Trophoblast cell (in vitro differentiated cells and primary cell): ENCODE data around the gene EVPL.

Experiments used
- DNase-seq, 2 donors: peaks; one replicate each; pipeline ENCODE4 v3.0.0-alpha.2; 2016
- H2AFZ ChIP-seq: 2 replicates; pipeline ENCODE4 v1.6.1; 2013; ENCODE audit warnings: low read length, moderate library complexity, mild to moderate bottlenecking; ENCODE audit not compliant: insufficient read depth, poor library complexity
- H2AK5ac ChIP-seq: 2 replicates; pipeline ENCODE4 v1.6.1; 2013; ENCODE audit warnings: mild to moderate bottlenecking, low read length
- H2BK120ac ChIP-seq: 2 replicates; pipeline ENCODE4 v1.6.1; 2013; ENCODE audit warnings: low read length, mild to moderate bottlenecking, moderate library complexity; ENCODE audit not compliant: insufficient read depth, poor library complexity
- H2BK12ac ChIP-seq: 2 replicates; pipeline ENCODE4 v1.6.1; 2013; ENCODE audit warnings: mild to moderate bottlenecking, low read length, moderate library complexity
- H2BK5ac ChIP-seq: 2 replicates; pipeline ENCODE4 v1.6.1; 2013; ENCODE audit warnings: low read length, low read depth, moderate library complexity, mild to moderate bottlenecking; ENCODE audit not compliant: poor library complexity
- H3K14ac ChIP-seq: 2 replicates; pipeline ENCODE4 v1.6.1; 2013; ENCODE audit warnings: mild to moderate bottlenecking, low read length
- H3K18ac ChIP-seq: 2 replicates; pipeline ENCODE4 v1.6.1; 2013; ENCODE audit warnings: mild to moderate bottlenecking, low read length
- H3K23ac ChIP-seq: 2 replicates; pipeline ENCODE4 v1.6.1; 2013; ENCODE audit warnings: low read length
- H3K27ac ChIP-seq: 2 replicates; pipeline ENCODE4 v1.5.1; 2013; ENCODE audit warnings: low read depth, mild to moderate bottlenecking, inconsistent platforms, low read length, moderate library complexity
- H3K27me3 ChIP-seq: 2 replicates; pipeline ENCODE4 v1.6.1; 2013; ENCODE audit warnings: inconsistent platforms, mild to moderate bottlenecking, low read length, moderate library complexity; ENCODE audit not compliant: insufficient read depth
- H3K36me3 ChIP-seq, 2 experiments: 1 replicate in 1 of 2; 2 replicates in 1 of 2; pipeline ENCODE4 v1.6.1; 2013; ENCODE audit warnings: low read length in 2 of 2, mild to moderate bottlenecking in 2 of 2, moderate library complexity in 1 of 2; ENCODE audit not compliant: insufficient read depth in 2 of 2, control insufficient read depth in 1 of 2
- H3K4ac ChIP-seq: 2 replicates; pipeline ENCODE4 v1.6.1; 2013; ENCODE audit warnings: low read depth, mild to moderate bottlenecking, low read length, moderate library complexity
- H3K4me1 ChIP-seq, 2 experiments: 1 replicate in 1 of 2; 2 replicates in 1 of 2; pipeline ENCODE4 v1.6.1; 2013; ENCODE audit warnings: low read length in 2 of 2, mild to moderate bottlenecking in 2 of 2, moderate library complexity in 1 of 2; ENCODE audit not compliant: insufficient read depth in 2 of 2, control insufficient read depth in 1 of 2
- H3K4me2 ChIP-seq: 2 replicates; pipeline ENCODE4 v1.6.1; 2013; ENCODE audit warnings: inconsistent platforms, mild to moderate bottlenecking, low read length, moderate library complexity
- H3K4me3 ChIP-seq: 2 replicates; pipeline ENCODE4 v1.5.1; 2013; ENCODE audit warnings: mild to moderate bottlenecking, low read depth, low read length, inconsistent platforms
- H3K79me1 ChIP-seq: one replicate; pipeline ENCODE4 v1.6.1; 2013; ENCODE audit warnings: low read length
- H3K79me2 ChIP-seq: 2 replicates; pipeline ENCODE4 v1.6.1; 2013; ENCODE audit warnings: low read length, mild to moderate bottlenecking; ENCODE audit not compliant: control insufficient read depth, insufficient read depth, poor library complexity
- H3K9ac ChIP-seq: 2 replicates; pipeline ENCODE4 v1.6.1; 2013; ENCODE audit warnings: mild to moderate bottlenecking, low read length
- H3K9me3 ChIP-seq: 2 replicates; pipeline ENCODE4 v1.6.1; 2013; ENCODE audit warnings: low read depth, mild to moderate bottlenecking, control low read depth, inconsistent platforms, low read length; ENCODE audit not compliant: insufficient read depth
- H4K12ac ChIP-seq: 2 replicates; pipeline ENCODE4 v1.6.1; 2013; ENCODE audit warnings: low read depth, mild to moderate bottlenecking, low read length, moderate library complexity
- H4K8ac ChIP-seq: 2 replicates; pipeline ENCODE4 v1.6.1; 2013; ENCODE audit warnings: low read depth, mild to moderate bottlenecking, low read length, moderate library complexity
- H4K91ac ChIP-seq: one replicate; pipeline ENCODE4 v1.6.1; 2013; ENCODE audit warnings: low read depth, mild to moderate bottlenecking, low read length, moderate library complexity
- WGBS: extraction: QIAGEN DNeasy Blood & Tissue Kit; methylation state at CpG from one replicate; pipeline ENCODE4 v1.1.7; 2013; ENCODE audit warnings: missing lambda C conversion rate; ENCODE audit not compliant: insufficient read length, insufficient coverage; ENCODE audit errors: extremely low coverage; 5-methylcytosine and 5-hydroxymethylcytosine counted together

The EVPL gene

GRCh38 chr17:76051561-76051960 is 24.5 kb upstream of the EVPL start:
- no peak overlapping the region for H4K12ac ChIP-seq
- no peak overlapping the region for H3K4ac ChIP-seq
- no peak overlapping the region for H3K4me2 ChIP-seq
- H3K79me2 ChIP-seq: no peaks in the 10 kb centered on the region
- H3K18ac ChIP-seq: no peak overlapping the region
- H3K79me1 ChIP-seq: peaks cover 2% of the 10 kb centered on the region
- peaks cover 3 to 11% of the 10 kb centered on the region in 2 experiments for H3K4me1 ChIP-seq
- H2AFZ ChIP-seq: no peak overlapping the region
- H3K23ac ChIP-seq: no peak overlapping the region
- H3K4me3 ChIP-seq: no peak overlapping the region
- no peak overlapping the region for H3K9ac ChIP-seq
- no peaks in the 10 kb centered on the region for H3K27me3 ChIP-seq
- H2BK5ac ChIP-seq: no peak overlapping the region
- DNase-seq: no peak
- peaks cover 42 to 54% of the 10 kb centered on the region in 2 experiments for H3K36me3 ChIP-seq
- no peak overlapping the region for H2BK12ac ChIP-seq
- no peak overlapping the region for H4K8ac ChIP-seq
- WGBS: no CpG with 5 or more reads among the region's 6 CpGs
- H3K27ac ChIP-seq: no peak overlapping the region
- H2AK5ac ChIP-seq: no peak overlapping the region
- no peak overlapping the region for H2BK120ac ChIP-seq
- H3K9me3 ChIP-seq: no peaks in the 10 kb centered on the region
- no peak overlapping the region for H3K14ac ChIP-seq
- no peak overlapping the region for H4K91ac ChIP-seq

GRCh38 chr17:76050538-76051467 is 23.7 kb upstream of the EVPL start:
- Histone ChIP-seq H4K91ac (no peak overlapping the region), H3K27me3 (no peaks in the 10 kb centered on the region), H3K4ac (no peak overlapping the region), H2BK5ac (no peak overlapping the region), H4K8ac (no peak overlapping the region), H2AFZ (no peak overlapping the region), H3K18ac (no peak overlapping the region), H3K4me1 (peaks cover 3 to 11% of the 10 kb centered on the region in 2 experiments), H2BK12ac (no peak overlapping the region), H3K4me3 (no peak overlapping the region), H3K9ac (no peak overlapping the region), H3K14ac (no peak overlapping the region), H3K4me2 (no peak overlapping the region), H3K23ac (no peak overlapping the region), H3K27ac (no peak overlapping the region), H3K79me1 (peaks cover 2% of the 10 kb centered on the region), H2BK120ac (no peak overlapping the region), H3K9me3 (no peaks in the 10 kb centered on the region), H3K79me2 (no peaks in the 10 kb centered on the region), H3K36me3 (peaks cover 49 to 57% of the 10 kb centered on the region in 2 experiments), H4K12ac (no peak overlapping the region), H2AK5ac (no peak overlapping the region)
- DNase-seq: peak; percentile 85 to 97
- no CpG with 5 or more reads among the region's 11 CpGs for WGBS

DNA sequence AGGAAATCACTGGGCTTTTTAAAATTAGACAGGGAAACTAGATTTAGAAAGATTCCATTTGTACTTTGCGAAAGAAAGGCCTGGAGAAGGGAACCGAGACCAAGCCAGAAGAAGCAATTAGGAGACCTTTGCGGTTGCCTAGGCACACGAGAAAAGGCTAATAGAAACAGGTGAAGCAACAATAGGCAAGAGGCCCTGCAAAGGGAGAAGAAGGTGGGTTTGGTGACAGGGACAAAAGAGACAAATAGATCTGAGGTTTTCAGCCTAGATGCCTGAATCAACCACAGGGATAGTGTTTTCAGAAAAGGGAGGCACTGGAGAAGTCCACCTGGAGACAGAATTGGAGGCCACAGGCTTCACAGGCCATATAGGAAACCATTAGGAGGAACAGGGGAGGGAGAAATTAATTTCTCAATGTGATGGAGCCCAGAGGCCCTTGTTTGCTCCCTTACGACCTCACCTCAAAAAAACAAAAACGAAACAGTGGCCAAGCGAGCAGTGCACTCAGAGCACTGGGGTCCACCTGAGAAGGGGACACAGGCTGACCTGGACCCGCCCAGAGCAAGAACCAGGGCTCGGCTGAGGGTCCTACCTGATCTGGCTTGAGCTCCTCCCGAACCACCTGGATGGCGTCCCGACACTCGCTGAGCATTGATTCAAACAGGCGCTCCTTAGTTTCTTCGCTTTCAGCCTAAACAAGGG is 22.9 kb upstream of the EVPL start:
- DNase-seq: no peak
- WGBS: no CpG with 5 or more reads among the region's 15 CpGs
- H2BK120ac ChIP-seq: no peak overlapping the region

GRCh38 chr17:76049239-76049638 is 22.1 kb upstream of the EVPL start:
- Histone ChIP-seq H2AFZ (no peak overlapping the region), H2AK5ac (no peak overlapping the region), H3K18ac (no peak overlapping the region), H4K12ac (no peak overlapping the region), H2BK120ac (no peak overlapping the region), H2BK5ac (no peak overlapping the region), H3K79me1 (peaks cover 2% of the 10 kb centered on the region), H3K4me3 (no peak overlapping the region), H3K79me2 (no peaks in the 10 kb centered on the region), H3K23ac (no peak overlapping the region), H4K91ac (no peak overlapping the region), H3K27me3 (no peaks in the 10 kb centered on the region), H3K4ac (no peak overlapping the region), H2BK12ac (no peak overlapping the region), H3K27ac (no peak overlapping the region), H3K9ac (no peak overlapping the region), H4K8ac (no peak overlapping the region), H3K4me1 (peaks cover 0 to 11% of the 10 kb centered on the region in 2 experiments), H3K9me3 (no peaks in the 10 kb centered on the region), H3K4me2 (no peak overlapping the region), H3K14ac (no peak overlapping the region), H3K36me3 (peaks cover 61 to 71% of the 10 kb centered on the region in 2 experiments)
- no peak for DNase-seq
- no CpG with 5 or more reads among the region's 3 CpGs for WGBS

More for the DNA sequence above, 22.9 kb upstream of the EVPL start:
- Histone ChIP-seq H4K8ac (no peak overlapping the region), H2BK12ac (no peak overlapping the region), H3K36me3 (peaks cover 54 to 63% of the 10 kb centered on the region in 2 experiments), H3K4me3 (no peak overlapping the region), H4K12ac (no peak overlapping the region), H3K27ac (no peak overlapping the region), H3K27me3 (no peaks in the 10 kb centered on the region), H3K4ac (no peak overlapping the region), H2AFZ (no peak overlapping the region), H3K79me2 (no peaks in the 10 kb centered on the region), H4K91ac (no peak overlapping the region), H3K4me1 (peaks cover 3 to 11% of the 10 kb centered on the region in 2 experiments), H3K9me3 (no peaks in the 10 kb centered on the region), H2AK5ac (no peak overlapping the region), H3K79me1 (peaks cover 2% of the 10 kb centered on the region), H3K9ac (no peak overlapping the region), H2BK5ac (no peak overlapping the region), H3K18ac (no peak overlapping the region), H3K14ac (no peak overlapping the region), H3K4me2 (no peak overlapping the region), H3K23ac (no peak overlapping the region)
